ENCODE measurements around the gene GSC2. TPM values are rescaled to one million over a fixed set of nuclear protein-coding genes. Genes with fewer than 3 reads are reported as not detected.

GSC2 gene
- total and polyA plus RNA-seq, 9 of the 15 experiments (the other 6 are each of a cell fraction or from before 2014, with no cell fraction given): not detected

- no peak for TF ChIP-seq NFE2L1 (tag; IDR thresholded peaks at IDR 0.05; ENCODE audit: borderline replicate concordance, low read depth)
- 0 out of 2 replicates have a peak, but pooled peaks have one; percentile 62 for TF ChIP-seq PRMT5 (CRISPR knock-in tag; IDR thresholded peaks at IDR 0.05)
These were observed 22.6 kb downstream of the GSC2 start (continued) for GRCh38 chr22:19127329-19128008.

GRCh38 chr22:19126309-19127273 is 23.5 kb downstream of the GSC2 start:
- Histone ChIP-seq H3K9me3 (replicated peaks; ENCODE audit: control insufficient read depth, insufficient read depth, low read depth, low read length) (no peaks in the 10 kb centered on the region), H3K27ac (ENCODE audit: extremely low read depth, low read depth, low read length) (no peak overlapping the region), H4K20me1 (replicated peaks; ENCODE audit: control insufficient read depth, insufficient read depth, low read length) (peaks cover 12% of the 10 kb centered on the region), H3K4me3 (no peak overlapping the region), H3K9ac (ENCODE audit: insufficient read depth in 1 of 2, low read depth in 2 of 2, low read length in 2 of 2) (peak overlapping the region in 1 of 2 experiments; percentile 26; a peak in 2 of 4 replicates), H3K9me1 (ENCODE audit: control insufficient read depth, insufficient read depth, low read length) (peaks cover 6% of the 10 kb centered on the region), H3K79me2 (ENCODE audit: control insufficient read depth, insufficient read depth, low read length) (peaks cover 6% of the 10 kb centered on the region), H3K36me3 (ENCODE audit: control insufficient read depth, insufficient read depth, low read length) (peaks cover 3% of the 10 kb centered on the region; the same call in 1 of the 3 replicates), H3K27me3 (ENCODE audit: control insufficient read depth in 2 of 2, insufficient read depth in 2 of 2, low read length in 2 of 2) (peaks cover 18 to 30% of the 10 kb centered on the region in 2 experiments; a peak in 4 of 5 replicates), H3K4me1 (replicated peaks in 1 of 2; ENCODE audit: control insufficient read depth in 2 of 2, insufficient read depth in 2 of 2, low read length in 2 of 2) (peaks cover 7 to 39% of the 10 kb centered on the region in 2 experiments; a peak in 4 of 5 replicates), H3K4me2 (ENCODE audit: insufficient read depth, low read length) (no peak overlapping the region), H2AFZ (ENCODE audit: low read depth, low read length) (no peak overlapping the region)
- intact Hi-C loops (cut with micrococcal nuclease) (loop anchor here (10.0 kb wide), 1 partner anchor 498 kb away; no protein-coding TSS in a partner anchor), in situ Hi-C loops (cut with MboI) (no loop called here)
- POLR2A ChIA-PET: interaction anchor here (0.5 to 5.0 kb wide), 9 partner anchors 9 to 519 kb away, joined by 3 to 44 read pairs (median 4); no protein-coding TSS in a partner anchor
- DNase-seq (ENCODE audit: extremely low read depth in 1 of 4, low spot score in 3 of 4) (no peak), FAIRE-seq (no peak), ATAC-seq (no peak)
- CTCF ChIA-PET (ENCODE audit: low intra/inter-chr PET ratio): no interaction called here
- BruUV-seq (replicated peaks): no TSS peak
- WGBS (ENCODE audit: insufficient coverage, low coverage, missing lambda C conversion rate): 30% methylated on average over 19 of the region's 19 CpGs
- TF ChIP-seq FOXP4 (CRISPR knock-in tag; IDR thresholded peaks at IDR 0.05; ENCODE audit: borderline replicate concordance) (no peak), E2F4 (CRISPR knock-in tag; IDR thresholded peaks at IDR 0.05; ENCODE audit: low read depth) (no peak), EHMT2 (IDR thresholded peaks at IDR 0.05) (0 out of 2 replicates have a peak, but pooled peaks have one; percentile 30), TSC22D4 (tag; IDR thresholded peaks at IDR 0.05) (peak; percentile 86; the same call in 1 of the 2 replicates), THRB (CRISPR knock-in tag; conservative IDR thresholded peaks at IDR 0.05) (0 out of 2 replicates have a peak, but pooled peaks have one; percentile 33), ILK (tag; IDR thresholded peaks at IDR 0.05; ENCODE audit: borderline replicate concordance, low read depth) (no peak), HBP1 (CRISPR knock-in tag; IDR thresholded peaks at IDR 0.05) (no peak)

All from K562 (cell line).